Stimulated activated CD8-positive, alpha-beta memory T cell treated with anti-CD3 and anti-CD28 coated beads, Interleukin-7, amount 100 ng/mL, for 1 hour (primary cell): ENCODE data around the gene NBEAL1.
"Not testable (repeated sequence)": the region's sequence is repeated elsewhere in the genome, so short reads cannot be mapped to it uniquely, and the experiment has no call there.

ENCODE experiments used
- DNase-seq, 2 donors: peaks; one replicate each; pipeline ENCODE4 v3.0.0-alpha.2; 2020; ENCODE audit warnings: low read depth in 2 of 2

NBEAL1 gene

DNA sequence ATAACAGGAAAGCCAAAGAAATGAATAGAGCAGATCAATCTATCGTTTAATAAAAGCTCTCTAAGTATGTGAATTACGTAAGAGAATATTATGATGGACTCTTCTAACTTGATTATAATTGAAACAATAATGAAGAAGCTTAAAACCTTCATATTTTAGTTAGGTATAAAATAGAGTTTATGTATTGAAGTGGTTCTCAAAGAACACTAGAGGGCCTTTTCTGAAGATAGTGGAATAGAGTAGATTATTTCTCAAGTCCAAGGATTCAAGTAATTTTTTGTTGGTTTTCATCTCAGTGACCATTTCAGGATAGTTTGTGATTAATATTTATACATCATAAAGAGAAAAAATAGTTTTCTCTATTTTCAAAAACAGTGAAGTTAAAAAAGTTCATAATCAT is 97.7 kb downstream of the NBEAL1 start:
- no peak for DNase-seq

DNA sequence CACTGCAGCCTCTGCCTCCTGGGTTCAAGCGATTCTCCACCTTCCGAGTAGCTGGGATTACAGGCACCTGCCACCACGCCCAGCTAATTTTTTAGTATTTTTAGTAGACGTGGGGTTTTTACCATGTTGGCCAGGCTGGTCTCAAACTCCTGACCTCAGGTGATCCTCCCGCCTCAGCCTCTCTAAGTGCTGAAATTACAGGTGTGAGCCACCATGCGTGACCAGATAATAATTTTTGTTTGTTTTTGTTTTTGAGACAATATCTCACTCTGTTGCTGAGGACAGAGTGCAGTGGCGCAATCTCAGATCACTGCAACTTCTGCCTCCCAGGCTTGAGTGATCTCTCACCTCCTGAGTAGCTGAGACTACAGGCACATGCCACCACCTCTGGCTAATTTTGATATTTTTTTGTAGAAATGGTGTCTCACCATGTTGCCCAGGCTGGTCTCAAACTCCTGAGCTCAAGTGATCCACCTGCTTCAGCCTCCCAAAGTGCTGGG is 100.6 kb downstream of the NBEAL1 start:
- DNase-seq: not testable (repeated sequence)

DNA sequence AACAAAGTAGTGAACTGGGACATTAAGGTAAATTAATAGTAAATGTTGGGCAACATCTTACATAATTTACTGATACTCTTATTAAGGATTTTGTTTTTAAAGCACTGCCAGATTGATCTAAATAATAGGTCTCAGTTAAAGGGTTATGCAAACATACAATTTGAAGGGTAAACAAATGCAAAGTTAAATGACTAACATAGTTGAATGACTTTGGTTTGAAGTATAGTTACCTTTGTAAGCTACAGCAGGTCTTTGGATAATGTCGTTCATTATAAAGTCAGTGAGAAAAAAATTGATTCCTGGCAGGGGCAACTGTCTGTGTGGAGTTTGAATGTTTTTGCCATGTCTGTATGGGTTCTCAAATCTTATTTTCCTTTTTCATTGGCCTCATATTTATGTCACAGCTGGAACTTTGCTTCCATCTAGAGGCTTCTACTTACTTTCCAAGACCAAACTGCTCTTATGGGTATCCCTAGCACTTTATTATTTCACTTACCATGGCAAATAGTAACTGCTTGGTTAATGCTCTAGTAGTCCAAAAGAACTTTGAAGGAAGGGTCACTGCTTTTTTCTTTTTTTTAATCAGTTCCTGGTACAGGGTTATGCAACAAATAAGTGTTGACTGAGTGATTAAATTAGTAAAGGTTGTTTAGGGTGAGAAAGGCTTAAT is 107.8 kb downstream of the NBEAL1 start:
- DNase-seq: no peak

DNA sequence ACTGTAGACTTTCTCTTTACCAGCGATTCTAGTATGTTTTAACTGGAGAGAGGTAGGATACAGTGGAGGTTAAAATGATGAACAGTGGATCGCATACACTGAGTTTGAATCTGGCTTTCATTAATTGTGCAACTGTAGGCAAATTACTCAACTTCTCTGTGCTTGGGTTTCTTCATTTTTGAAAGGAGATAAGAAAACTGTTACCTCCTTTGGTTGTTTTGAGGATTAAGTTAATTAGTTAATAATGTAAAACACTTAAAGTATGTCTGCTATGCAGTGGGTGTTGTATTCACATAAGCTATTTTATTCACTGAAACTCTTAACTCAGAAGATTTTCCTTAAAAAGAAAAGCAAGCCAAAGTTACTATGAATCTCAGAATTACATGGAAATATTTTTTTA is 112.3 kb downstream of the NBEAL1 start:
- DNase-seq: no peak

DNA sequence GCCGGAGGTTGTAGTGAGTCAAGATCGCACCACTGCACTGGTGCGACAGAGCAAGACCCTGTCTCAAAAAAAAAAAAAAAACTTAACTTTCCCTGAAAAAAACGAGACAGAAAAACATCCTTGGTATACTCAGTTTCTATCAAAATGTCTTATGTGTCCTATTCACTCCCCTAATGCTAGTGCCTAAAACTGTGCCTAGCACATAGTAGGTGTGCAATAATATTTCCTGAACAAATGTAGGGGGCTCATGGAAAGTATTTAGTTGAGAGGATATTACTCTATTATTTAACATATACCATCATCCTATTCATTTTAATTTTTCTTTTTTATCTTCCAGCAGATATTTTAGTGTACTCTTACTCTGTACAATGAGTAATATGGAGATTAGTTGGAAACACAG is 120.4 kb downstream of the NBEAL1 start:
- no peak for DNase-seq

DNA sequence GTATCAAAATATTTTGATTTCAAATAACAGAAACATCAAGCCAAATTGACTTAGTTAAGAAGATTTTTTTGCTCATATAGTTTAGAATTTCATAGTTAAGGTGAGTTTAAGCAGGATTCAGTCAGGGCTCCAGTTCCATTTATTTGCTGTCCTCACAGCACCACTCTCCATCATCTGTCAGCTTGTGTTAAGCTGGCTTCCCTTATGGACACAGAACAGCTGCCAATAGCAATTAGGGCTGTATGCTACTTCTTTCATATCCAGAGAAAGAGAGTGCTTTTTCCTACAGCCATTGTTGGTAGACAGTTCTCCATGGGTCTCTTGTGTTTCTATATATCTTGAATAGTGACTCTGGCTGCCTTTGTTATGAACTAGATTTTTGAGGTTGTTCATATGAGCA is 128.7 kb downstream of the NBEAL1 start:
- no peak for DNase-seq

DNA sequence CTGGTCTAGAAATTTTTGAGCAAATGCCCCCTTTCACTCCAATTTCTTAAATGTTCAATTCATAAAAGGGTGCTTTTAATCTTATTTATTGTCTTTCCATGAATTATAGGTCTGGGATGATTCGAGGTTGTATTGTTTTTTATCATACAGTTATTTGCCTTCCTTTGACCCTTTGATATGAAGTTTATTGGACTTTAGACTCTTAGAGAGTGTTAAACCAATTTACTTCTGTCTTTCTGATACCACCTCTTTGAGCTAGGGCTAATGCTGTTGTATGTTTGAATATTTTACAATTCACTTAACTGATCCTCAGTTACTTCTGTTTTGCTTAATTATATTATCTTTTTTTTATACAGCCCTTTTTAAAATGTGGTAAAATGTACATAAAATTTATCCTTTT is 134.5 kb downstream of the NBEAL1 start:
- no peak for DNase-seq

DNA sequence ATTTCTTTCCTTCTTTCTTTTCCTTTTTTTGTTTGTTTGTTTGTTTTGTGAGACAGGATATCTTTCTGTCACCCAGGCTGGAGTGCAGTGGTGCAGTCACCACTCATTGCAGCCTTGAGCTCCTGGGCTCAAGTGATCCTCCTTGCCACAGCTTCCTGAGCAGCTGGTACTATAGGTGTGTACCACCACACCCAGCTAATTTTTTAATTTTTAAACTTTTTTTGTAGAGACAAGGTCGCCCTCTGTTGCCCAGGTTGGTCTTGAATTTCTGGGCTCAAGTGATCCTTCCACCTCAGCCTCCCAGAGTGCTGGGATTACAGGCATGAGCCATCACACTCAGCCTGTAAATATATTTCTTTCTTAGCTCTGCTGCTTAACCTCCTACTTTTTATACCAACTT is 140.7 kb downstream of the NBEAL1 start:
- DNase-seq: no peak

DNA sequence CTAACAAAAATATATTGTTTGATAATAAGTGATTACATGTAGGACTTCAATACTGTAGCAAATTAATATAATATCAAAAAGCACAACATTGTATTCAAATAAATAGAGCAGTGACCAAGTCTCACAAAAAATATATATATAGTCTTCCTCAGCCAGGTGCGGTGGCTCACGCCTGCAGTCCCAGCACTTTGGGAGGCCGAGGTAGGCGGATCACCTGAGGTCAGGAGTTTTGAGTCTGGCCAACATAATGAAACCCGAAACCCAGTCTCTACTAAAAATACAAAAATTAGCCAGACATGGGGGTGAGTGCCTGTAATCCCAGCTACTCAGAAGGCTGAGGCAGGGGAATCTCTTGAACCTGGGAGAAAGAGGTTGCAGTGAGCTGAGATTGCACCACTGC is 148.0 kb downstream of the NBEAL1 start:
- not testable (repeated sequence) for DNase-seq

DNA sequence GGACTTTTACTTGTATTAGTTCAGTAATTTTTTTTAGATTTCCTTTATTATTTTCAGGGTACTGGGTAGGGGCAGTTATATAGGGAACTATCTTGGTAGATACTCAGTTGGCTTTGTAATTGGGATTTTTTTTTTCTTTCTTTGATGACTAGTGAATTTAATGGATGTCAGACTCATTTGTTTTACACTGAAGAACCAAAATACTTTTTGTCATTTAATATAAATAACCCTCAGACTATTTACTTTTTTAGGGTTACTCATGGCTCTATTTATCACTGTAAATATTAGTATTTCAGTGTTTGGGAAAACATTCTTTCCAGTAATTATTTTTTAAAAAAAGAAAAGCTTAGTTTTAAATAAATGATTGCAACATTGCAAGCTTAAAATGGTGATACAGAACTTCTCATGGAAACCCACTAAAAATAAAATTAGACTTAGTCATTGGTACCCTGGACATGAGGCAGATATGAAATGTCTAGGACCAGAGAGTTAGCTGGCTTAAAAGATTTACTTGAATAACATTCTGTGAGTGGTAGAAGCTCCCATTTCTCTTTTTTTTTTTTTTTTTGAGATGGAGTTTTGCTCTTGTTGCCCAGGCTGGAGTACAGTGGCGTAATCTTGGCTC is 149.7 kb downstream of the NBEAL1 start:
- DNase-seq: no peak

DNA sequence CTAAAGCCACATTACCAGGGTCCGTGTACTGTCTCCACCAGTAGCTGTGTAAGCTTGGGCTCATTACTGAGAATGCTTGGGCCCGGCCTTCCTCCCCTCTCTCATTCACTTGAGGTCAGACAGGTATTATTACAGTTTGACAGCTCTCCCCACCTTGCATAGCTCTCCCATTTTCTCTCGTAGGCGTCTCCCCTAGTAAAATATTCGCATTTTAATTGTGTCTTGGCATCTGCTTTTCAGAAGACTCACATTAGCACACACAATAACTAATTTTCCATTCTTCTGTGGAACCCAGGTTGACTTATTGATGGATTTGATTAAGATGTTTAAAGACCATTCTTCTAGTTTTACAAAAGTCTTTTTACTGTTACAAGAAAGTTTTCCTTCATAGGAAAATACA is 153.1 kb downstream of the NBEAL1 start:
- no peak for DNase-seq

DNA sequence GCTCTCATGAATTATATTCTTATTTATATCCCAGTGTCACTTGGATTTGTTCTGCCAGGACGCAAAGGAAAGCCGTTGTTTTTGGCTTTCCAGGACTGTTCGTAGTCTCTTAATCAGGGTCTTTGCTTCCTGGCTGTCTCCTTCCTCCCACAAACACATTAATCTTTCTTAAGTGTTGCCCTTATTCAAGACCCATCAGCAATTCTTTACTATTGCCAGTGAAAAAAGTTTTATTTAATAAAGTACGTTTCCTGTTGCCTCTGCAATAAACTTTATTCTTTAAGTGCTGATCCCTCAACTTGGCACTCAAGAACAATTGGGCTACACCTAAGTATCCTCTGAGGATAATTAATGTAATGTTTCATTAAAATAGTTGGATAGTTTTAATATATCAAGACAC is 155.8 kb downstream of the NBEAL1 start:
- DNase-seq: no peak

DNA sequence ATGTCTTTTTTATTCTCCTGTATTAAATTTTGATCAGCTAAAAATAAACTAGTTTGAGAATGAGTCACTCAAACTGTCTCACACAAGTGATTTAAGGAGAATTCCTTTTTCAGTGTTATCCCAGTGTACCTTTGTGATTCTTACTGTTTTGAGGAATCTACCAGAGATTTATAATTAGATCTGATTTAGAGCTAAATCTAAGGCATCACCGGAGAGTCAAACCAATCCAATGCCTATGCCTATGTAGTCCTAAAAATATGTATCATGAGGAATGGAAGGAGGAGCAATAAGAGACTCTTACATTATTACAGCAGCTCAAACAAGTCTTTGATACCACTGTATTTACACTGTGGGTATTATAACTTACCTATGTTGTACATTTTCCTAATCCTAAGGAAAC is 160.7 kb downstream of the NBEAL1 start:
- no peak for DNase-seq

DNA sequence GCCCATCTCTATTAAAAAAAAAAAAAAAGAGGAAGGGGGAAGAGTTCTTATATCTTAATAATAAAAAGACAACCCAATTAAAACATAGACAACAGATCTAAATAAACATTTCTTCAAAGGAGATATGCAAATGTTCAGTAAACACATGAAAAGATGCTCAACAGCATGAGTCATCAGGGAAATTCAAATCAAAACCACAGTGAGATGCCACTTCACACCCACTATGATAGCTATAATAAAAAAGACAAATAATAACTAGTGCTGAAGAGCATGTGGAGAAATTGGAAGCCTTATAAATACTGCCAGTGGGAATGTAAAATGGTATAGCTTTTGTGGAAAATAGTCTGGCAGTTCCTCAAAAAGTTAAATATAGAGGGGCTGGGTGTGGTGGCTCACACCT is 162.7 kb downstream of the NBEAL1 start:
- no peak for DNase-seq

DNA sequence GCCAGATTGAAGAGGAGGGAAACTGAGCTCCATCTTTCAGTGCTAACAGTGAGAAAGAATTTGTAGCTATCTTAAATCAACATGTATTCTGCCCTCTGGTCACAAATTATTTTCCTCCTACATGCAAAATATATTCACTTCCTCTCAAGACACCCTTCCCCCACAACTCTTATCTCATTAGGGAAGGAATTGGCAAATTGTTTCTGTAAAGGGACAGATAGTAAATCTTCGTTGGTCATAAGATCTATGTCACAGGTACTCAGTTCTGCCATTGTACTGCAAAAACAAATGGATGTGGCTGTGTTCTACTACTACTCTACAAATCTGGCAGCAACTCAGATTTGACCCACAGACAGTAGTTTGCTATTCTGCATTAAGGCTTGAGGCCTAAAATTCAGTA is 171.2 kb downstream of the NBEAL1 start:
- no peak for DNase-seq

DNA sequence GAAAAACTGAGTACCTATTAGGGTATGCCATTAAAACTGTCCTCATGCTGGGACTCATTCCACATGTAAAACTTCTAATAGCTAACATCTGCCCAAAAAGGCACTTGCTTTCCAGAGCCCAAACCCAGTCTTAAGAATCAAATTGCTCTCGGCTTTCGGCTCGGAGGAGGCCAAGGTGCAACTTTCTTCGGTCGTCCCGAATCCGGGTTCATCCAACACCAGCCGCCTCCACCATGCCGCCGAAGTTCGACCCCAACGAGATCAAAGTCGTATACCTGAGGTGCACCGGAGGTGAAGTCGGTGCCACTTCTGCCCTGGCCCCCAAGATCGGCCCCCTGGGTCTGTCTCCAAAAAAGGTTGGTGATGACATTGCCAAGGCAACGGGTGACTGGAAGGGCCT is 175.9 kb downstream of the NBEAL1 start:
- DNase-seq: not testable (repeated sequence)

DNA sequence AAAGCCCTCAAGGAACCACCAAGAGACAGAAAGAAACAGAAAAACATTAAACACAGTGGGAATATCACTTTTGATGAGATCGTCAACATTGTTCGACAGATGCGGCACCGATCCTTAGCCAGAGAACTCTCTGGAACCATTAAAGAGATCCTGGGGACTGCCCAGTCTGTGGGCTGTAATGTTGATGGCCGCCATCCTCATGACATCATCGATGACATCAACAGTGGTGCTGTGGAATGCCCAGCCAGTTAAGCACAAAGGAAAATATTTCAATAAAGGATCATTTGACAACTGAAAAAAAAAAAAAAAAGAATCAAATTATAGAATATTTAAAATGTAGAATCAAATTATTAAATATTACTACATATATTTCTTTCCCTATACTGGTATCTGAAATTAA is 176.4 kb downstream of the NBEAL1 start:
- not testable (repeated sequence) for DNase-seq

DNA sequence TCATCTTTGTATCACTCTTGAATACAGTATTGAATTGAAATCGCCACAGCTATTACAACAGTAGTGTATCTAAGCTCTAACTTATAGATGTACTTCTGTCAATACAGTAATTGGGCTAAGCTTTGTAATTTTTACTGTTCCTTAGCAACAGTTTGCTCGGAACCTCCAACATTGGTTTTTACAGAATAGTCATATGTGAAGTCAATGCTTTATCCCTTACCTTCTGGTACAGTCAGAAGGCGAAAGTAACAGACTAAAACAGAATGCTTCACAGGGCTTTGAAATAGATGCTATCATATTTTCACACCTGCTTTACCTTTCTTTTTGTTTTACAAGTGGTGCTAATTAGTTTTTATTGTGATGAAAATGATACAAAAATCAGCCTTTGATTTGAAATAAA is 177.3 kb downstream of the NBEAL1 start:
- DNase-seq: no peak

DNA sequence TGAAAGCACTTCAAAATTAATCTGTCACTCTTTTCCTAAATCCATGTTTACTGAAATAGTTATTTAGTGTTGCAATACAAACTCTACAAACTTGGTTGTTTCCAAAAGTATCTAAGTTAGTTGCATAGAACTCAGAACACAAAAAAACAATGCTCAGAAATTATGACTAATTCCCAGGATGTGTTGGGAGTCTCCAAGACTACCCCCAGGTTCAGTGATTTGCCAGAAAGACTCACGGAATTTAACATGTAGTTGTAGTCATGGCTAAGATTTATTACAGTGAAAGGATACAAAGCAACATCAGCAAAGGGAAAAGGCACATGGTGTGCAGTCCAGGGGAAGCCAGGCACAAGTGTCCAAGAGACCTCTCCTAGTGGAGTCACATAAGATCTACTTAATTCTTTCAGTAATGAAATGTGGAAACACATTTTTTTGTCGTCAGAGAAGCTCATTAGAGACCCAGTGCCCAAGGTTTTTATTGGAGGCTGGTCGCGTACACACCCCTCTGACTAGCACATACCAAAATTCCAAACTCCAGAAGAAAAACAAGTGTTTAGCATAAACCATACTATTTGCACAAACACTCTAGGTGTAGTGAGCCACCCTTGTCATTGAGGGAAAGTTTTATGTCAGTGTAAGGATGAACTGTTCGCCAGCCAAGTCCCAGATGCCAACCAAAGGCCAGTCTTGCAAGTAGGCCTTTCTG is 180.8 kb downstream of the NBEAL1 start:
- no peak for DNase-seq

DNA sequence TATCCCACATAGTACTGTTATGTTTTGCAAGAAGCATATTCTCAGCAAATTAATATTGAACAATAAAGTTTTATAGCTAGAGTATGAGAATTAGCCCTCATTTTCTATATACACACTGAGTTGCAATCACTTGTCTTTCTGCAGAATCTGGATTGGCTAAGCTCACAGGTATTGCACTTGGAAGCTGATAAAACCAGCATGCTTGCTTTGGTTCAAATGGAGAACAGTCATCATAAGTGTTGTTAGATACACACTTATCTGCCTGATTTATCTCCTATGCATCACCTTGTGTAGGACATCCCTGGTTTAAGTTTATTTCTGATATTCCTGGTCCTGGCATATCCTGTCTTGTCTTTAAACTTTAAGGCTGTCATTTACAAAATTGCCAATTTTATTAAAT is 186.2 kb downstream of the NBEAL1 start:
- no peak for DNase-seq

DNA sequence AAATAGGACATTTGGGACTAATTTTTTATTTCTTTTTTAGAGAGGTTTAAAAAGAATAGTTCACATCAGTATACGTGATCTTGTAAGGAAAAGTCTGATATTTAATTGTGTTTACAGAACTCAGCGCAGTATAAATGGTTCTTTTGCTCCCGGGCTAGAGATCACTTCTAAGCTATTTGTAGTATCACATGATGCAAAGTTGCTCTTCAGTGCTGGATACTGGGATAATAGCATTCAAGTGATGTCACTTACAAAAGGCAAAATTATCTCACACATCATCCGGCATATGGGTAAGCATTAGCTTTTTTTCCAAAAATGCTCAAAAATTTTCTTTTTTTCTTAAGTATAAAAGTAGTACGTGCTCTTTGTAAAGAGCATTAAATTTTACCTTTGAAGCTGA is 186.8 kb downstream of the NBEAL1 start:
- DNase-seq: no peak

DNA sequence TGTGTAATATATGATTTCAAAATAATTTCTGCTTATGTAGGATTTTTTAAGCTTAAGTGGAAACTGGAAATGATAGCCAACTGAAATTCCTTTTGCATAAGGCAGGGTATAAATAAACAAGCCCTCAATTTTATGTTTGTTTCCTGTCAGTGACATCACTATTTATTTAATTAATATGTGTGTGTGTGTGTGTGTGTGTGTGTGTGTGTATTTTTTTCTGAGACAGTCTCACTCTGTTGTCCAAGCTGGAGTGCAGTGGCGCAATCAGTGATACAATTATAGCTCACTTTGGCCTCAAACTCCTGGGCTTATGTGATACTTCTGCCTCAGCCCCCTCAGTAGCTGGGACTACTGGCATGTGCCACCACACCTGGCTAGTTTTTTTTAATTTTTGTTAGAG is 194.9 kb downstream of the NBEAL1 start:
- DNase-seq: no peak

DNA sequence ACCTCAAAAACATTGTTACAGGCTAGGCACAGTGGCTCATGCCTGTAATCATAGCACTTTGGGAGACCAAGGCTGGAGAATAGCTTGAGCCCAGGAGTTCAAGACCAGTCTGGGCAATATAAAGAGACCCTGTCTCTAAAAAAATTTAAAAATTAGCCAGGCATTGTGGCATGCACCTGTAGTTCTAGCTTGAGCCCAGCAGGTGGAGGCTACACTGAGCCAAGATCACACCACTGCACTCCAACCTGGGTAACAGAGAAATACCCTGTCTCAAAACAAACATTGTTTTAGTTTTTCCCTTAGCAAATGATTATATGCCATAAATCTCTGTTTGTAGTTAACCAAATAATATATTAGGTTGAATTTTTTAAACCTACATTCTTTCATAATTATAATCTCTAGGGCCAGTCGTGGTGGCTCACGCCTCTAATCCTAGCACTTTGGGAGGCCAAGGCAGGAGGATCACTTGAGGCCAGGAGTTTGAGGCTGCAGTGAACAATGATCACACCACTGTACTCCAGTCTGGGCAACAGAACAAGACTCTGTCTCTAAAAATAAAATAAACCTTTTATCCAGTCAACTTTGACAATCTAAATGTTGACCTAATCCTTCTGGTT is 210.9 kb downstream of the NBEAL1 start:
- DNase-seq: no peak
